Ascending aorta (tissue), 2 donors: ENCODE measurements around the gene SND1. TPM values are rescaled to one million over a fixed set of nuclear protein-coding genes. Genes with fewer than 3 reads are reported as not detected.

Experiments
- DNase-seq, 2 donors: peaks; one replicate each; pipeline ENCODE4 v3.0.0-alpha.2; 2019; ENCODE audit warnings: low spot score in 2 of 2
- H3K27ac ChIP-seq, 2 donors: fragments of 200-600 bp; sonication (generic); one replicate each; pipeline ENCODE4 v1.5.1; 2016 to 2017; ENCODE audit warnings: mild to moderate bottlenecking in 1 of 2
- H3K27me3 ChIP-seq: fragments of 200-600 bp; sonication (generic); one replicate; pipeline ENCODE4 v1.5.1; 2017
- H3K36me3 ChIP-seq, 2 donors: fragments of 200-600 bp; sonication (generic); one replicate each; pipeline ENCODE4 v1.5.1; 2016
- H3K4me1 ChIP-seq, 2 donors: fragments of 200-600 bp; sonication (generic); one replicate each; pipeline ENCODE4 v1.5.1; 2016 to 2017; ENCODE audit warnings: mild to moderate bottlenecking in 1 of 2
- H3K4me3 ChIP-seq, 2 donors: fragments of 200-600 bp; sonication (generic); one replicate each; pipeline ENCODE4 v1.5.1; 2016 to 2017; ENCODE audit warnings: mild to moderate bottlenecking in 1 of 2
- H3K9me3 ChIP-seq, 2 donors: fragments of 200-600 bp; sonication (generic); one replicate each; pipeline ENCODE4 v1.5.1; 2016
- intact Hi-C: fragments of 100-400 bp; cut with DNase I; formaldehyde crosslinking; loops from one replicate; pipeline ENCODE4 v1.15.1; 2023
- total RNA-seq: library from RNA; depleted of rRNA; stranded (reverse); fragments of >200 nt; gene quantifications from one replicate; pipeline ENCODE4 v1.1.0, GENCODE V29; 2016
- TF ChIP-seq, protein P1 (sequence below), 3 experiments: fragments of 200-600 bp in 2 of 3; fragments of 450-650 bp in 1 of 3; sonication (generic) in 2 of 3; IDR thresholded peaks; one replicate each; pipeline ENCODE4 v1.5.1; 2016 to 2019; ENCODE audit warnings: antibody characterized with exemption in 3 of 3, mild to moderate bottlenecking in 1 of 3, moderate library complexity in 1 of 3

SND1 gene
- total RNA-seq, 1 donor from 2014 or later, result 93.8 TPM

DNA sequence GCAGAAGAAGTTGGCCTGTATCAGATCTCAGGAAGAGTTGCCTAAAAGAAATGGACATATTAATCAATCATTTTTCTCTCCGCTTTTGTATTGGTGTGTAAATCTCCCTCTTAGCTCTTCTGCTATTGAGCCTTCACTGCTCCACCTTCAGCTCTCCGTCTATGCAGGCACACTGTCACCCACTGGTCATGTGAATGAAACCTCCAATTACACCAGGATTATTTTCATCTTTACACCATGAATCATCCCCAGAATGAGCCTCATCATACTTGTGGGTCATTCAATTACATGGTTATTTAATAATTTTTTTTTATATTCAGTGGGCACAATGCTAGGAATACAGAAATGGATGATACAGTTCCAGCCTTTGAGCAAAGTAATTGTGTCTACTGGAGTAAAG lies 286.6 kb downstream of the SND1 start:
- H3K9me3 ChIP-seq, result no peaks in the 10 kb centered on the region
- DNase-seq, result no peak
- H3K4me3 ChIP-seq, result no peak overlapping the region
- TF ChIP-seq, protein P1, sequence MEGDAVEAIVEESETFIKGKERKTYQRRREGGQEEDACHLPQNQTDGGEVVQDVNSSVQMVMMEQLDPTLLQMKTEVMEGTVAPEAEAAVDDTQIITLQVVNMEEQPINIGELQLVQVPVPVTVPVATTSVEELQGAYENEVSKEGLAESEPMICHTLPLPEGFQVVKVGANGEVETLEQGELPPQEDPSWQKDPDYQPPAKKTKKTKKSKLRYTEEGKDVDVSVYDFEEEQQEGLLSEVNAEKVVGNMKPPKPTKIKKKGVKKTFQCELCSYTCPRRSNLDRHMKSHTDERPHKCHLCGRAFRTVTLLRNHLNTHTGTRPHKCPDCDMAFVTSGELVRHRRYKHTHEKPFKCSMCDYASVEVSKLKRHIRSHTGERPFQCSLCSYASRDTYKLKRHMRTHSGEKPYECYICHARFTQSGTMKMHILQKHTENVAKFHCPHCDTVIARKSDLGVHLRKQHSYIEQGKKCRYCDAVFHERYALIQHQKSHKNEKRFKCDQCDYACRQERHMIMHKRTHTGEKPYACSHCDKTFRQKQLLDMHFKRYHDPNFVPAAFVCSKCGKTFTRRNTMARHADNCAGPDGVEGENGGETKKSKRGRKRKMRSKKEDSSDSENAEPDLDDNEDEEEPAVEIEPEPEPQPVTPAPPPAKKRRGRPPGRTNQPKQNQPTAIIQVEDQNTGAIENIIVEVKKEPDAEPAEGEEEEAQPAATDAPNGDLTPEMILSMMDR (IDR thresholded peaks at IDR 0.05), result no peak
- intact Hi-C loops, result no loop called here
- H3K27me3 ChIP-seq, result no peaks in the 10 kb centered on the region
- H3K36me3 ChIP-seq, result no peaks in the 10 kb centered on the region
- no peaks in the 10 kb centered on the region for H3K4me1 ChIP-seq
- H3K27ac ChIP-seq, result no peak overlapping the region

DNA sequence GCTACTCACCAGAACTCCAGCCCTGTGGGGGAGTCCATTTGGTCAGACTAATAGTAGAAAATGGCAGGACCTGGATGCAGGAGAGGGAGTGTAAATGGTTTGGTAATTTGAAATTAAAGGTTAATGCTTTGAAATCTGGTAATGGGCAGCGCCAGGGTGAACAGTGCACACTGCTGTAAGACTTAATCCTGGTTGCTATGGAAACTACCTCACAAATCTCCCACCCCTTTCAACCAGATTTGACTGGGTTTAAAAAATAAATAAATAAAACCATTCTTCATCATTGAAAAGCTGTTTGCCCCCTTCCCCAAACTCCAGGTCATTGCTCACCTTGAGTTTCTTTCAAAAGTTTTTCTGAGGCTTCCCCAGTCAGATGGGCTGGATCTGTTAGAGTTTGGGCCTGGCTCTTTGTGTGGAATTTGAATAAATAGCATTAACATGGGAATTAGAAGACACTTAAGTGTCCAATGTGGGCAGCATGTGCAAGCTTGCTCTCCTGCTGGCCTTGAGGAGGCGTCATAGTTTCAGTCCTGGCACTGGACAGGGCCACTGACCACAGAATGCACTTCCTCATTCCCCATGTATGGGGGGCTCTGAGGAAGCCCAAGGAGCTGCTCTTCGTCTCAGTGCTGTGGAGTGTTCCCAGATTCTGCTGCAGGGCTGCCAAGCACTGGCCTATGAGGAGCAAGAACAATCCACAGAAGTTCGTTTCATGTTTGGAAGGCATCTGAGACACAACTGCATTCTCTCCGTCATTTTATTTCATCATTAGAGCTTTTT lies 288.6 kb downstream of the SND1 start:
- no peak overlapping the region for H3K4me3 ChIP-seq
- TF ChIP-seq, protein P1 (IDR thresholded peaks at IDR 0.05), result no peak
- H3K4me1 ChIP-seq, result no peaks in the 10 kb centered on the region
- no peaks in the 10 kb centered on the region for H3K27me3 ChIP-seq
- no peak for DNase-seq
- no peaks in the 10 kb centered on the region for H3K36me3 ChIP-seq
- intact Hi-C loops, result no loop called here
- H3K9me3 ChIP-seq, result no peaks in the 10 kb centered on the region
- no peak overlapping the region for H3K27ac ChIP-seq

DNA sequence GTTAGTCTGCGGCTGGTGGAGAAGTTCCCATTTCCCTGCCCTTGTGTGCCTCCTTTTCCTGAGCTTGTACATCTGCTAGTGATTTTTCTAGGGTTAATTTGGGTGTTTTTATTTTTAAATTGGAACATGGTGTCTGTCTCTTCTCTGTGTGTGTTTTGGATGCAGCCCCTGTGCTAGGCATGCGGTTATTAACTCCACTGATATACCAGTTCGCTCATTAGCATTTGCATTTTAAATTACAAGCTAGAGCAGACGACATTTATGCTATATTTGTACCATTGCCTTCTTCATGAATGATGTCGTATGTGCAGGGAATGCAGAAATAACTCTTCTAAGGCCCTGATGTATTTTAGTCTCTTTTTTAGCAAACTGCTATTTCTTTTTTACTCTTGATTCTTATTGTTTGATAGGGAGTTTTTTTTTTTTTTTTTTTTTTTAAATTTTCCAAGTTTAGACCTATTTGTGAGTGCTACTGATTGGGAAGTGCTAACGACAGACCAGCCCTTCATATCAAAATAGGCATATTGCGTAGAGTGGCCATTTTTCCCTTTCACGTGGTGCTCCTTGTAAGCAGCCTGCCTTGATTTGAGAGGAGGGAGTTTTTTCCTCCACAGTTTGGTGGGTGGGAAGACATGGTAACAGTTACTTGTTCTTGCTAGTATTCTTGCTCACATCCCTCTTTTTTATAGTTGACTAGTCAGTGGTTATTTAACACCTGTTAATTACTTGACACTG lies 289.6 kb downstream of the SND1 start:
- Histone ChIP-seq H3K4me1 (no peaks in the 10 kb centered on the region), H3K27me3 (no peaks in the 10 kb centered on the region), H3K4me3 (no peak overlapping the region), H3K27ac (no peak overlapping the region), H3K9me3 (no peaks in the 10 kb centered on the region), H3K36me3 (no peaks in the 10 kb centered on the region)
- DNase-seq, result no peak
- intact Hi-C loops, result no loop called here
- TF ChIP-seq, protein P1 (IDR thresholded peaks at IDR 0.05), result no peak

GRCh38 chr7:127943541-127944521 lies 291.8 kb downstream of the SND1 start:
- Histone ChIP-seq H3K9me3 (no peaks in the 10 kb centered on the region), H3K4me3 (no peak overlapping the region), H3K36me3 (no peaks in the 10 kb centered on the region), H3K27ac (no peak overlapping the region), H3K27me3 (no peaks in the 10 kb centered on the region), H3K4me1 (no peaks in the 10 kb centered on the region)
- no peak for DNase-seq
- TF ChIP-seq, protein P1 (IDR thresholded peaks at IDR 0.05), result no peak
- intact Hi-C loops, result no loop called here

GRCh38 chr7:127946111-127946510 lies 294.1 kb downstream of the SND1 start:
- no peaks in the 10 kb centered on the region for H3K27me3 ChIP-seq
- H3K9me3 ChIP-seq, result no peaks in the 10 kb centered on the region
- H3K4me3 ChIP-seq, result no peak overlapping the region
- TF ChIP-seq, protein P1 (IDR thresholded peaks at IDR 0.05), result no peak
- no peaks in the 10 kb centered on the region for H3K4me1 ChIP-seq
- intact Hi-C loops, result no loop called here
- H3K27ac ChIP-seq, result no peak overlapping the region
- no peak for DNase-seq
- no peaks in the 10 kb centered on the region for H3K36me3 ChIP-seq
